ENCODE results near the gene ZEB2. TPM values are rescaled to one million over a fixed set of nuclear protein-coding genes. Genes with fewer than 3 reads are reported as not detected.

ZEB2 gene
- total RNA-seq, 5 donors from 2014 or later (not counting 1 experiment from before 2014, with no cell fraction given) = 8.9 to 106 (median 23.7) TPM

DNA sequence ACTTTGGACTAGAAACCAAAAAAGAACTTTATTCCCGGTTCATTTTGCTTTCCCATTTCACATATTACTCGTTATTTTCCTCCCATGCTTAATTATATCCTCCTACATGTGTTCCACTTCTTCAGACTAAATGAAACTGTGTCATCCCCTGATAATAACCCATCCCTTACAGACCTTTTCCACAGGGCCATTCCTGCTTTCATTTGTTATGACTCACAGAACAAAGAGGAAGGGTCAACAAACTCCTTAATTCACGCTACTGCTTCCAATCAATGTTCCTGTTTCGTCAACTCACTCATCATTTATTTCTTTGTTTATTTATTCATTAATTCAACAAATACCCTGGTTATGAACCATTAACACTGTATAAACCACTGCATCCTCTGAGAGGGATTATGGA, 104.5 kb downstream of the ZEB2 start:
- no peaks in the 10 kb centered on the region for H3K9me3 ChIP-seq
- DNase-seq (no peak), ATAC-seq (replicated peaks in 1 of 4) (no peak)
- ChIA-PET CTCF (no interaction called here), POLR2A (interaction anchor here in 1 of 2 donors (0.6 kb wide), 1 partner anchor 273 kb away, joined by 4 read pairs; no protein-coding TSS in a partner anchor)
- H3K9me3 Mint-ChIP-seq = no peaks in the 10 kb centered on the region
- H3K36me3 ChIP-seq (ENCODE audit: control insufficient read depth in 2 of 2, extremely low read depth in 1 of 2, insufficient read depth in 1 of 2, low read length in 1 of 2) = peaks cover 0 to 5% of the 10 kb centered on the region in 2 donors
- no peaks in the 10 kb centered on the region for H3K27me3 ChIP-seq (replicated peaks in 1 of 2; ENCODE audit: control insufficient read depth in 2 of 2, extremely low read depth in 1 of 2, insufficient read depth in 2 of 2, low read length in 1 of 2)
- H3K27ac Mint-ChIP-seq = no peak overlapping the region
- peaks cover 9% of the 10 kb centered on the region for H3K36me3 Mint-ChIP-seq
- H3K4me3 Mint-ChIP-seq = no peak overlapping the region
- WGBS (ENCODE audit: insufficient coverage) = 47% methylated on average over 2 of the region's 4 CpGs
- H3K4me1 ChIP-seq (ENCODE audit: control insufficient read depth in 1 of 2, extremely low read depth in 1 of 2, insufficient read depth in 2 of 2, low read length in 2 of 2) = peaks cover 0 to 3% of the 10 kb centered on the region in 2 experiments
- no peak overlapping the region for H3K27ac ChIP-seq (ENCODE audit: low read length)
- H3K27me3 Mint-ChIP-seq = no peaks in the 10 kb centered on the region
- peaks cover 0 to 10% (median 5%) of the 10 kb centered on the region in 3 donors for H3K4me1 Mint-ChIP-seq
- H3K4me3 ChIP-seq (ENCODE audit: control insufficient read depth in 1 of 2, extremely low read depth in 1 of 2, low read length in 1 of 2) = no peak overlapping the region

DNA sequence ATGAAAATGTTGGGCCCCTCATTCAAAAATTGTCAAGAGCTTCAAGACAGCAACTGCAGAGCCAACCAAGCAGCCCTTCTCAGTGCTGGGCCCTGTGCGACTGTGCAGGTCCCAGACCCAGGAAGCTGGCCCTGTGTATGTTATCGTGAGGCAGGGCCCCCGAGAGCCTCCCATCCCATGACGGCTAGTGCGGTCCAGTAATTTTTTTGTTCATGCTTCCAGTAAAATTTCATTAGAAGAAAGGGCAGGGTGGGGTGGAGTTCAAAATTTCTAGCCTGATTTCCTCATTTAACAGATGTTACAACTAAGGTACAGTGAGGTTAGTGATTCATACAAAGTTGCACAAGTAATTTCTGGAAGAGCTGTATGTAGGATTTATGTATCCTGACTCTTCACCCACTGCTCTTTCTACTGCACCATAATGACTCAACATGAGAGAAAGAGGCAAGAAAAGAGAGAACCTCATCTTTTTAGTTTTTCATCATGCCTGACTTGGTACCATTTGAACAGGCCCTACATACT, 105.5 kb downstream of the ZEB2 start:
- H3K27me3 Mint-ChIP-seq = no peaks in the 10 kb centered on the region

DNA sequence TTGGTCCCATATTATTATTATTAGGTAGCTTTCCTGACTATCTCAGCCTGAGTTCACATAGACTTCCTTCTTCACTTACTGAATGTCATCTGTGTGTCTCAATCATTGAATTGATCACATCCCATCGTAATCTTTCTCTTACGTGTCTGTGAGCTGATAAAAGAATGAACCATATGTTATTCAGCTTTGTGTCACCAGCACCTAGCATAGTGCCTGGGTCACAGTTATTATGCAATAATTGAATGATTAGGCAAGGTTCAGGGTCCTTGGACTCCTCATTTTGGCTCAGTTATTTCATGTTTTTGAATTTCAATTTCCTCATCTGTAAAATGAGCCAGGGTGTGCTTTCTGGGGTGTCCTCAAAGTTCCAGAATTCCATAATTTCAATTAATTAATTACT, 107.2 kb downstream of the ZEB2 start:
- DNase-seq = no peak
- no peaks in the 10 kb centered on the region for H3K27me3 Mint-ChIP-seq
- no peak overlapping the region for H3K4me3 Mint-ChIP-seq
- H3K9me3 Mint-ChIP-seq = no peaks in the 10 kb centered on the region
- H3K27ac Mint-ChIP-seq = no peak overlapping the region
- WGBS (ENCODE audit: insufficient coverage) = 100% methylated on average over 2 of the region's 2 CpGs
- H3K4me3 ChIP-seq (ENCODE audit: control insufficient read depth in 1 of 2, extremely low read depth in 1 of 2, low read length in 1 of 2) = no peak overlapping the region
- ChIA-PET CTCF (interaction anchor here in 1 of 2 donors (0.6 kb wide), 1 partner anchor 9 kb away, joined by 3 read pairs; no protein-coding TSS in a partner anchor), POLR2A (interaction anchor here (0.5 to 0.7 kb wide), 2 partner anchors 201 to 615 kb away, joined by 3 to 6 read pairs; no protein-coding TSS in a partner anchor)
- H3K4me1 Mint-ChIP-seq = peaks cover 0 to 10% (median 5%) of the 10 kb centered on the region in 3 donors
- peaks cover 0 to 5% of the 10 kb centered on the region in 2 donors for H3K36me3 ChIP-seq (ENCODE audit: control insufficient read depth in 2 of 2, extremely low read depth in 1 of 2, insufficient read depth in 1 of 2, low read length in 1 of 2)
- peaks cover 0 to 3% of the 10 kb centered on the region in 2 experiments for H3K4me1 ChIP-seq (ENCODE audit: control insufficient read depth in 1 of 2, extremely low read depth in 1 of 2, insufficient read depth in 2 of 2, low read length in 2 of 2)
- ATAC-seq (replicated peaks in 1 of 4) = no peak
- H3K27me3 ChIP-seq (replicated peaks in 1 of 2; ENCODE audit: control insufficient read depth in 2 of 2, extremely low read depth in 1 of 2, insufficient read depth in 2 of 2, low read length in 1 of 2) = no peaks in the 10 kb centered on the region
- no peaks in the 10 kb centered on the region for H3K9me3 ChIP-seq
- no peak overlapping the region for H3K27ac ChIP-seq (ENCODE audit: low read length)
- H3K36me3 Mint-ChIP-seq = peaks cover 9% of the 10 kb centered on the region

More for the DNA sequence above, 105.5 kb downstream of the ZEB2 start:
- DNase-seq = peak in 1 of 35 experiments; percentile 18
- Mint-ChIP-seq H3K9me3 (no peaks in the 10 kb centered on the region), H3K36me3 (peaks cover 9% of the 10 kb centered on the region), H3K27ac (peak overlapping the region in 1 of 2 donors; percentile 28), H3K4me3 (no peak overlapping the region), H3K4me1 (peaks cover 0 to 10% (median 5%) of the 10 kb centered on the region in 3 donors)
- no peak overlapping the region for H3K4me3 ChIP-seq (ENCODE audit: control insufficient read depth in 1 of 2, extremely low read depth in 1 of 2, low read length in 1 of 2)
- 90% methylated on average over 2 of the region's 5 CpGs for WGBS (ENCODE audit: insufficient coverage)
- no peak overlapping the region for H3K27ac ChIP-seq (ENCODE audit: low read length)
- ChIA-PET POLR2A (no interaction called here), CTCF (interaction anchor here in 1 of 2 donors (0.6 kb wide), 1 partner anchor 1212 kb away, joined by 3 read pairs; no protein-coding TSS in a partner anchor)
- no peaks in the 10 kb centered on the region for H3K9me3 ChIP-seq
- peaks cover 0 to 3% of the 10 kb centered on the region in 2 experiments for H3K4me1 ChIP-seq (ENCODE audit: control insufficient read depth in 1 of 2, extremely low read depth in 1 of 2, insufficient read depth in 2 of 2, low read length in 2 of 2)
- H3K27me3 ChIP-seq (replicated peaks in 1 of 2; ENCODE audit: control insufficient read depth in 2 of 2, extremely low read depth in 1 of 2, insufficient read depth in 2 of 2, low read length in 1 of 2) = no peaks in the 10 kb centered on the region
- H3K36me3 ChIP-seq (ENCODE audit: control insufficient read depth in 2 of 2, extremely low read depth in 1 of 2, insufficient read depth in 1 of 2, low read length in 1 of 2) = peaks cover 0 to 5% of the 10 kb centered on the region in 2 donors
- ATAC-seq (replicated peaks in 1 of 4) = no peak

GRCh38 chr2:144411473-144411872, 108.4 kb downstream of the ZEB2 start:
- DNase-seq (no peak), ATAC-seq (replicated peaks in 1 of 4) (no peak)
- H3K4me1 ChIP-seq (ENCODE audit: control insufficient read depth in 1 of 2, extremely low read depth in 1 of 2, insufficient read depth in 2 of 2, low read length in 2 of 2) = peaks cover 0 to 3% of the 10 kb centered on the region in 2 experiments
- H3K36me3 Mint-ChIP-seq = peaks cover 1% of the 10 kb centered on the region
- no peaks in the 10 kb centered on the region for H3K27me3 ChIP-seq (replicated peaks in 1 of 2; ENCODE audit: control insufficient read depth in 2 of 2, extremely low read depth in 1 of 2, insufficient read depth in 2 of 2, low read length in 1 of 2)
- POLR2A ChIA-PET = no interaction called here
- CTCF ChIA-PET = no interaction called here
- no peaks in the 10 kb centered on the region for H3K27me3 Mint-ChIP-seq
- WGBS (ENCODE audit: insufficient coverage) = 95% methylated on average over 3 of the region's 7 CpGs
- no peaks in the 10 kb centered on the region for H3K9me3 Mint-ChIP-seq
- H3K27ac Mint-ChIP-seq = no peak overlapping the region
- no peak overlapping the region for H3K27ac ChIP-seq (ENCODE audit: low read length)
- no peaks in the 10 kb centered on the region for H3K9me3 ChIP-seq
- peaks cover 0 to 11% (median 5%) of the 10 kb centered on the region in 3 donors for H3K4me1 Mint-ChIP-seq
- H3K36me3 ChIP-seq (ENCODE audit: control insufficient read depth in 2 of 2, extremely low read depth in 1 of 2, insufficient read depth in 1 of 2, low read length in 1 of 2) = peaks cover 0 to 3% of the 10 kb centered on the region in 2 donors
- H3K4me3 Mint-ChIP-seq = no peak overlapping the region
- H3K4me3 ChIP-seq (ENCODE audit: control insufficient read depth in 1 of 2, extremely low read depth in 1 of 2, low read length in 1 of 2) = no peak overlapping the region

GRCh38 chr2:144409241-144409640, 110.7 kb downstream of the ZEB2 start:
- Mint-ChIP-seq H3K27me3 (no peaks in the 10 kb centered on the region), H3K36me3 (no peaks in the 10 kb centered on the region), H3K4me3 (no peak overlapping the region), H3K4me1 (peaks cover 0 to 10% (median 2%) of the 10 kb centered on the region in 3 donors), H3K27ac (no peak overlapping the region), H3K9me3 (no peaks in the 10 kb centered on the region)
- Histone ChIP-seq H3K36me3 (ENCODE audit: control insufficient read depth in 2 of 2, extremely low read depth in 1 of 2, insufficient read depth in 1 of 2, low read length in 1 of 2) (peaks cover 0 to 3% of the 10 kb centered on the region in 2 donors), H3K27ac (ENCODE audit: low read length) (no peak overlapping the region), H3K27me3 (replicated peaks in 1 of 2; ENCODE audit: control insufficient read depth in 2 of 2, extremely low read depth in 1 of 2, insufficient read depth in 2 of 2, low read length in 1 of 2) (no peaks in the 10 kb centered on the region), H3K4me1 (ENCODE audit: control insufficient read depth in 1 of 2, extremely low read depth in 1 of 2, insufficient read depth in 2 of 2, low read length in 2 of 2) (no peaks in the 10 kb centered on the region), H3K9me3 (no peaks in the 10 kb centered on the region), H3K4me3 (ENCODE audit: control insufficient read depth in 1 of 2, extremely low read depth in 1 of 2, low read length in 1 of 2) (no peak overlapping the region)
- POLR2A ChIA-PET = no interaction called here
- DNase-seq (no peak), ATAC-seq (replicated peaks in 1 of 4) (no peak)
- CTCF ChIA-PET = no interaction called here

DNA sequence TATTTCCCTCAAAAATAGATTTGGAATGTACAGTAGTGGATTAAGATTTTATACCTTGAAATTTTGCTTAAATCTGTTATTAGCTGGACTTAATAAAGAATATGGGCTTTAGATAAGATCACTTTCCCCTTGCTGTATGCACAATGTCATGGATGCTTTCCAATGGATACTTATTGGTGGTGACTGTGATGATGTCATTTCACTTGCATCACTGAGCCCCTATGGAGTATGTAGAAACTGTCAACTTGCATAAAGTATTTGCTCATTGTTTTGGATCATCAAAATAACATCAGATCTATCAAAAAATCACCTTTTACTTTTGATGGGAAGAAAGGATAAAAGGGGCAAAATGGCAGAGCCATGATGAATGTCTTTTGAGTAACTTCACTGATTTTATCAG, 112.7 kb downstream of the ZEB2 start:
- Histone ChIP-seq H3K4me1 (ENCODE audit: control insufficient read depth in 1 of 2, extremely low read depth in 1 of 2, insufficient read depth in 2 of 2, low read length in 2 of 2) (no peaks in the 10 kb centered on the region), H3K36me3 (ENCODE audit: control insufficient read depth in 2 of 2, extremely low read depth in 1 of 2, insufficient read depth in 1 of 2, low read length in 1 of 2) (peaks cover 0 to 3% of the 10 kb centered on the region in 2 donors)
- ATAC-seq (replicated peaks in 1 of 4) = no peak

More for the DNA sequence above, 112.7 kb downstream of the ZEB2 start:
- Histone ChIP-seq H3K27me3 (replicated peaks in 1 of 2; ENCODE audit: control insufficient read depth in 2 of 2, extremely low read depth in 1 of 2, insufficient read depth in 2 of 2, low read length in 1 of 2) (no peaks in the 10 kb centered on the region), H3K9me3 (no peaks in the 10 kb centered on the region), H3K27ac (ENCODE audit: low read length) (no peak overlapping the region), H3K4me3 (ENCODE audit: control insufficient read depth in 1 of 2, extremely low read depth in 1 of 2, low read length in 1 of 2) (no peak overlapping the region)
- peaks cover 2% of the 10 kb centered on the region for H3K36me3 Mint-ChIP-seq
- ChIA-PET CTCF (no interaction called here), POLR2A (no interaction called here)
- no peak overlapping the region for H3K27ac Mint-ChIP-seq
- no peaks in the 10 kb centered on the region for H3K27me3 Mint-ChIP-seq
- peaks cover 0 to 5% (median 0%) of the 10 kb centered on the region in 3 donors for H3K4me1 Mint-ChIP-seq
- DNase-seq = no peak
- no peak overlapping the region for H3K4me3 Mint-ChIP-seq
- no peaks in the 10 kb centered on the region for H3K9me3 Mint-ChIP-seq

Data from T-cell (primary cell).